IPS-15b (cell line): ENCODE data around the gene DDX51.
"Not testable (repeated sequence)": the region's sequence is repeated elsewhere in the genome, so short reads cannot be mapped to it uniquely, and the experiment has no call there.

Experiments
- H3K27me3 ChIP-seq: one replicate; pipeline ENCODE4 v1.6.1; 2013; ENCODE audit warnings: low read length; ENCODE audit not compliant: control insufficient read depth, insufficient read depth
- H3K36me3 ChIP-seq: one replicate; pipeline ENCODE4 v1.6.1; 2013; ENCODE audit warnings: low read length; ENCODE audit not compliant: control insufficient read depth, insufficient read depth
- H3K4me1 ChIP-seq: one replicate; pipeline ENCODE4 v1.6.1; 2013; ENCODE audit warnings: mild to moderate bottlenecking, low read length; ENCODE audit not compliant: control insufficient read depth, insufficient read depth
- H3K4me3 ChIP-seq: one replicate; pipeline ENCODE4 v1.5.1; 2013; ENCODE audit warnings: low read depth, low read length
- H3K9ac ChIP-seq: one replicate; pipeline ENCODE4 v1.6.1; 2013; ENCODE audit warnings: low read depth, mild to moderate bottlenecking, low read length
- H3K9me3 ChIP-seq: one replicate; pipeline ENCODE4 v1.6.1; 2013; ENCODE audit warnings: mild to moderate bottlenecking, low read length; ENCODE audit not compliant: control insufficient read depth, insufficient read depth

Gene DDX51

GRCh38 chr12:132138941-132139871 is 4.9 kb downstream of the DDX51 start:
- no peaks in the 10 kb centered on the region for H3K27me3 ChIP-seq
- H3K4me3 ChIP-seq: no peak overlapping the region
- H3K9me3 ChIP-seq: no peaks in the 10 kb centered on the region
- H3K9ac ChIP-seq: no peak overlapping the region
- H3K36me3 ChIP-seq: peaks cover 42% of the 10 kb centered on the region
- no peaks in the 10 kb centered on the region for H3K4me1 ChIP-seq

- Histone ChIP-seq H3K36me3 (peaks cover 42% of the 10 kb centered on the region), H3K9ac (no peak overlapping the region), H3K4me1 (no peaks in the 10 kb centered on the region), H3K27me3 (no peaks in the 10 kb centered on the region), H3K4me3 (no peak overlapping the region), H3K9me3 (no peaks in the 10 kb centered on the region)
These were observed 6.5 kb downstream of the DDX51 start for GRCh38 chr12:132137483-132138125.

GRCh38 chr12:132136226-132136625 is 7.9 kb downstream of the DDX51 start:
- H3K9ac ChIP-seq, H3K27me3 ChIP-seq, H3K9me3 ChIP-seq, H3K4me1 ChIP-seq, H3K4me3 ChIP-seq: not testable (repeated sequence)
- H3K36me3 ChIP-seq: peaks cover 28% of the 10 kb centered on the region

- not testable (repeated sequence) for H3K27me3 ChIP-seq
These were observed 9.4 kb downstream of the DDX51 start for GRCh38 chr12:132134653-132135183.

GRCh38 chr12:132133952-132134652 is 10.0 kb downstream of the DDX51 start:
- H3K4me1 ChIP-seq: no peaks in the 10 kb centered on the region
- no peaks in the 10 kb centered on the region for H3K9me3 ChIP-seq
- no peaks in the 10 kb centered on the region for H3K27me3 ChIP-seq
- peaks cover 11% of the 10 kb centered on the region for H3K36me3 ChIP-seq
- H3K9ac ChIP-seq: no peak overlapping the region
- no peak overlapping the region for H3K4me3 ChIP-seq

More at GRCh38 chr12:132134653-132135183, 9.4 kb downstream of the DDX51 start:
- not testable (repeated sequence) for H3K9me3 ChIP-seq, H3K9ac ChIP-seq, H3K4me3 ChIP-seq, H3K4me1 ChIP-seq
- H3K36me3 ChIP-seq: peaks cover 13% of the 10 kb centered on the region

- H3K27me3 ChIP-seq: no peaks in the 10 kb centered on the region
- H3K4me3 ChIP-seq: no peak overlapping the region
- H3K9ac ChIP-seq: no peak overlapping the region
- H3K9me3 ChIP-seq: no peaks in the 10 kb centered on the region
- H3K4me1 ChIP-seq: no peaks in the 10 kb centered on the region
- H3K36me3 ChIP-seq: peaks cover 5% of the 10 kb centered on the region
These were observed 11.3 kb downstream of the DDX51 start for GRCh38 chr12:132132609-132133430.

- H3K27me3 ChIP-seq: no peaks in the 10 kb centered on the region
- no peaks in the 10 kb centered on the region for H3K9me3 ChIP-seq
- H3K4me1 ChIP-seq: no peaks in the 10 kb centered on the region
These were observed 12.2 kb downstream of the DDX51 start for GRCh38 chr12:132131952-132132351.

GRCh38 chr12:132131229-132131628 is 12.9 kb downstream of the DDX51 start:
- H3K27me3 ChIP-seq: no peaks in the 10 kb centered on the region
- H3K4me1 ChIP-seq: no peaks in the 10 kb centered on the region
- no peak overlapping the region for H3K9ac ChIP-seq

More at GRCh38 chr12:132131952-132132351, 12.2 kb downstream of the DDX51 start:
- H3K4me3 ChIP-seq: no peak overlapping the region
- no peak overlapping the region for H3K9ac ChIP-seq
- peaks cover 10% of the 10 kb centered on the region for H3K36me3 ChIP-seq

GRCh38 chr12:132130690-132131089 is 13.4 kb downstream of the DDX51 start:
- Histone ChIP-seq H3K9me3 (no peaks in the 10 kb centered on the region), H3K36me3 (peaks cover 22% of the 10 kb centered on the region), H3K9ac (no peak overlapping the region), H3K4me1 (no peaks in the 10 kb centered on the region), H3K4me3 (no peak overlapping the region), H3K27me3 (no peaks in the 10 kb centered on the region)

More at GRCh38 chr12:132131229-132131628, 12.9 kb downstream of the DDX51 start:
- Histone ChIP-seq H3K36me3 (peaks cover 17% of the 10 kb centered on the region), H3K4me3 (no peak overlapping the region), H3K9me3 (no peaks in the 10 kb centered on the region)

- Histone ChIP-seq H3K4me3 (no peak overlapping the region), H3K27me3 (no peaks in the 10 kb centered on the region), H3K9ac (no peak overlapping the region), H3K9me3 (no peaks in the 10 kb centered on the region), H3K4me1 (no peaks in the 10 kb centered on the region), H3K36me3 (peaks cover 35% of the 10 kb centered on the region)
These were observed 15.1 kb downstream of the DDX51 start for GRCh38 chr12:132129007-132129406.

- Histone ChIP-seq H3K9me3 (no peaks in the 10 kb centered on the region), H3K36me3 (peaks cover 37% of the 10 kb centered on the region), H3K4me1 (no peaks in the 10 kb centered on the region), H3K4me3 (no peak overlapping the region), H3K9ac (no peak overlapping the region), H3K27me3 (no peaks in the 10 kb centered on the region)
These were observed 17.1 kb downstream of the DDX51 start for GRCh38 chr12:132127041-132127440.
